Measurements from ENCODE around the gene CAMK2D. TPM values are rescaled to one million over a fixed set of nuclear protein-coding genes. Genes with fewer than 3 reads are reported as not detected.

Gene CAMK2D
- total RNA-seq, 1 experiment from 2014 or later = 22.1 TPM

GRCh38 chr4:113682730-113683537 lies 78.6 kb downstream of the CAMK2D start:
- Mint-ChIP-seq H3K4me1 (ENCODE audit: low read depth, unreplicated experiment) (no peaks in the 10 kb centered on the region), H3K36me3 (ENCODE audit: insufficient read depth, unreplicated experiment) (no peaks in the 10 kb centered on the region), H3K27me3 (ENCODE audit: unreplicated experiment) (no peaks in the 10 kb centered on the region), H3K27ac (ENCODE audit: unreplicated experiment) (no peak overlapping the region), H3K4me3 (ENCODE audit: low read depth, unreplicated experiment) (no peak overlapping the region), H3K9me3 (ENCODE audit: low read depth, unreplicated experiment) (peaks cover 2% of the 10 kb centered on the region)
- no TSS peak for BruUV-seq (replicated peaks)
- intact Hi-C loops (cut with micrococcal nuclease; ENCODE audit: unreplicated experiment) = no loop called here
- TF ChIP-seq CTCF (IDR thresholded peaks at IDR 0.05; ENCODE audit: unreplicated experiment) = no peak
- DNase-seq = no peak
- CTCF ChIA-PET = no interaction called here

GRCh38 chr4:113678641-113679040 lies 82.9 kb downstream of the CAMK2D start:
- no TSS peak for BruUV-seq (replicated peaks)
- no peaks in the 10 kb centered on the region for H3K27me3 Mint-ChIP-seq (ENCODE audit: unreplicated experiment)
- intact Hi-C loops (cut with micrococcal nuclease; ENCODE audit: unreplicated experiment) = no loop called here
- CTCF ChIA-PET = interaction anchor here (0.7 kb wide), 1 partner anchor 673 kb away, joined by 3 read pairs; no protein-coding TSS in a partner anchor
- H3K4me1 Mint-ChIP-seq (ENCODE audit: low read depth, unreplicated experiment) = peaks cover 27% of the 10 kb centered on the region
- H3K36me3 Mint-ChIP-seq (ENCODE audit: insufficient read depth, unreplicated experiment) = no peaks in the 10 kb centered on the region
- TF ChIP-seq CTCF (IDR thresholded peaks at IDR 0.05; ENCODE audit: unreplicated experiment) = no peak
- DNase-seq = no peak
- peaks cover 2% of the 10 kb centered on the region for H3K9me3 Mint-ChIP-seq (ENCODE audit: low read depth, unreplicated experiment)
- H3K4me3 Mint-ChIP-seq (ENCODE audit: low read depth, unreplicated experiment) = no peak overlapping the region
- H3K27ac Mint-ChIP-seq (ENCODE audit: unreplicated experiment) = no peak overlapping the region

- no peak overlapping the region for H3K27ac Mint-ChIP-seq (ENCODE audit: unreplicated experiment)
These were observed 84.2 kb downstream of the CAMK2D start for GRCh38 chr4:113677325-113677724.

More at GRCh38 chr4:113677325-113677724, 84.2 kb downstream of the CAMK2D start:
- CTCF ChIA-PET = no interaction called here
- TF ChIP-seq CTCF (IDR thresholded peaks at IDR 0.05; ENCODE audit: unreplicated experiment) = no peak
- no peaks in the 10 kb centered on the region for H3K36me3 Mint-ChIP-seq (ENCODE audit: insufficient read depth, unreplicated experiment)
- H3K9me3 Mint-ChIP-seq (ENCODE audit: low read depth, unreplicated experiment) = peaks cover 2% of the 10 kb centered on the region
- no TSS peak for BruUV-seq (replicated peaks)
- no peaks in the 10 kb centered on the region for H3K27me3 Mint-ChIP-seq (ENCODE audit: unreplicated experiment)
- DNase-seq = no peak
- no peak overlapping the region for H3K4me3 Mint-ChIP-seq (ENCODE audit: low read depth, unreplicated experiment)
- intact Hi-C loops (cut with micrococcal nuclease; ENCODE audit: unreplicated experiment) = no loop called here
- H3K4me1 Mint-ChIP-seq (ENCODE audit: low read depth, unreplicated experiment) = peaks cover 27% of the 10 kb centered on the region

Measured in Calu3 (cell line).